Caco-2 (cell line): ENCODE measurements around the gene CCR5AS.

Experiments
- BruUV-seq: library from RNA; stranded (reverse); fragments of 400-500 nt; replicated peaks from 2 replicates; lab custom pipeline; 2021; lab: Mats Ljungman, UMichigan
- CTCF ChIA-PET: fragments of 300-600 bp; sonication (Branson Sonifier 250); formaldehyde crosslinking; loops from one replicate; lab custom pipeline; 2022; ENCODE audit warnings: antibody characterized with exemption; lab: Charles Lee
- POLR2A ChIA-PET: fragments of 300-600 bp; sonication (Branson Sonifier 250); formaldehyde crosslinking; loops from one replicate; lab custom pipeline; 2022; ENCODE audit warnings: antibody characterized with exemption; lab: Charles Lee
- DNase-seq, 2 experiments: peaks; one replicate each; pipeline versions ENCODE4 v3.0.0 to v3.0.0-alpha.2; 2020 to 2022
- H3K27me3 ChIP-seq: replicated peaks from 2 replicates; pipeline ENCODE4 v1.6.0; 2011; ENCODE audit warnings: low read length; ENCODE audit not compliant: control insufficient read depth, insufficient read depth
- H3K36me3 ChIP-seq: 2 replicates; pipeline ENCODE4 v1.5.1; 2011; ENCODE audit warnings: low read length; ENCODE audit not compliant: control insufficient read depth, insufficient read depth
- H3K4me1 ChIP-seq: fragments of 250-450 bp; sonication (Bioruptor Pico); 2 replicates; pipeline ENCODE4 v1.5.1; 2020; ENCODE audit warnings: mild to moderate bottlenecking
- H3K4me3 ChIP-seq: 2 replicates; pipeline ENCODE4 v1.5.1; 2011; ENCODE audit warnings: low read depth, mild to moderate bottlenecking, control low read depth, low read length
- H3K9me3 ChIP-seq: fragments of 250-450 bp; sonication (Bioruptor Pico); 2 replicates; pipeline ENCODE4 v1.5.1; 2020; ENCODE audit warnings: mild to moderate bottlenecking, moderate library complexity
- H3K27ac Mint-ChIP-seq: one replicate; pipeline ENCODE4 v1.8.0; 2022; ENCODE audit warnings: mixed read lengths; ENCODE audit not compliant: unreplicated experiment
- H3K27me3 Mint-ChIP-seq: one replicate; pipeline ENCODE4 v1.8.0; 2022; ENCODE audit warnings: mixed read lengths; ENCODE audit not compliant: insufficient read depth, unreplicated experiment
- H3K36me3 Mint-ChIP-seq: one replicate; pipeline ENCODE4 v1.8.0; 2022; ENCODE audit warnings: mild to moderate bottlenecking, mixed read lengths; ENCODE audit not compliant: insufficient read depth, unreplicated experiment
- H3K4me1 Mint-ChIP-seq: one replicate; pipeline ENCODE4 v1.8.0; 2022; ENCODE audit warnings: low read depth, mixed read lengths; ENCODE audit not compliant: unreplicated experiment
- H3K4me3 Mint-ChIP-seq: one replicate; pipeline ENCODE4 v1.8.0; 2022; ENCODE audit warnings: mild to moderate bottlenecking, moderate library complexity, mixed read lengths; ENCODE audit not compliant: unreplicated experiment
- H3K9me3 Mint-ChIP-seq: one replicate; pipeline ENCODE4 v1.8.0; 2022; ENCODE audit warnings: mixed read lengths; ENCODE audit not compliant: unreplicated experiment
- CTCF ChIP-seq, 2 experiments: fragments of 200-600 bp in 1 of 2; IDR thresholded peaks; 1 replicate in 1 of 2; 2 replicates in 1 of 2; pipeline versions ENCODE4 v1.5.1 to v1.8.0; 2011 to 2022; ENCODE audit warnings: antibody characterized with exemption in 1 of 2, control low read depth in 1 of 2, inconsistent platforms in 1 of 2, low read depth in 1 of 2, low read length in 1 of 2, mild to moderate bottlenecking in 1 of 2, moderate library complexity in 1 of 2; ENCODE audit not compliant: insufficient read depth in 1 of 2, severe bottlenecking in 1 of 2, unreplicated experiment in 1 of 2
- intact Hi-C: fragments of 100-400 bp; cut with micrococcal nuclease; formaldehyde crosslinking; loops from one replicate; pipeline ENCODE4 v1.10.0; 2022; ENCODE audit not compliant: unreplicated experiment

The CCR5AS gene

DNA sequence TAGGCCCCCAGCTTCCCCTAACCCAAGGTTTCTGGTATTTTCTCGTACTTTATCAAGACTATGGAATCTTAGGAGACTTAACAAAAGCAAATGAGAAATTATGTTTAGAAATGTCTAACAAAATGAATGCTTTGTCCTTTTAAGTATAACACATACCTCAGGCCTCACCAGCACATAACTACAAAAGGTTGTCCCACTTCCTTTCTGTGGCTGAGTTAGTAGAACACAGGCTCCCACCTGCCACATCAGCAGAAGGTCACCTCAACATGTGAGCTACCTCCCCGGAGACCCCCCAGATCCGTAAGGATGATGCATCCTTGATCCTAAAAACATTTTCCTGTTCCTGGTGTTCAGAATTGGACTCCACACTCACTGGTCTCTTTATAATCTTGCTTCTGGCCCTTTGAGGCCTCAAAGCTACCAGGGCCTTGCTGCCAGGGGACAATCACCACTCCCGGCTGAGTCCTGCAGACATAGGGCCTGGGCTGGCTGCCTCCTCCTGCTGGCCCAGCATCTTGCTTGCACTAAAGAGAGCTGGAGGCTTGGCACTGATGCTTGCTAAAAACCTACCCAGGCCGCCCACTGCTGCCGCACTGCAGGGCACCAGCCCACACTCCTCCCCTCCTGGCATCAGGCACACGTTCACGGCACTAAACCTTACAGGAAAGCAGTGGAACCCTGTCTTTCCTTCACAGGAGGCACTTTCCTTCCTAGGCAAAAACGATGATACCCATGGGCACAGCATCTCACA lies 3.0 kb upstream of the CCR5AS start:
- Mint-ChIP-seq H3K27ac (no peak overlapping the region), H3K4me3 (no peak overlapping the region), H3K9me3 (no peaks in the 10 kb centered on the region), H3K36me3 (no peaks in the 10 kb centered on the region), H3K27me3 (no peaks in the 10 kb centered on the region), H3K4me1 (peaks cover 21% of the 10 kb centered on the region)
- Histone ChIP-seq H3K4me3 (no peak overlapping the region), H3K4me1 (peaks cover 17% of the 10 kb centered on the region), H3K36me3 (no peaks in the 10 kb centered on the region), H3K27me3 (no peaks in the 10 kb centered on the region), H3K9me3 (no peaks in the 10 kb centered on the region)
- intact Hi-C loops, result no loop called here
- no peak for DNase-seq
- POLR2A ChIA-PET, result no interaction called here
- CTCF ChIA-PET, result no interaction called here
- BruUV-seq, result no TSS peak
- no peak for TF ChIP-seq CTCF (IDR thresholded peaks at IDR 0.05; ENCODE audit: insufficient read depth in 1 of 2, low read depth in 1 of 2, low read length in 1 of 2, severe bottlenecking in 1 of 2, unreplicated experiment in 1 of 2)

DNA sequence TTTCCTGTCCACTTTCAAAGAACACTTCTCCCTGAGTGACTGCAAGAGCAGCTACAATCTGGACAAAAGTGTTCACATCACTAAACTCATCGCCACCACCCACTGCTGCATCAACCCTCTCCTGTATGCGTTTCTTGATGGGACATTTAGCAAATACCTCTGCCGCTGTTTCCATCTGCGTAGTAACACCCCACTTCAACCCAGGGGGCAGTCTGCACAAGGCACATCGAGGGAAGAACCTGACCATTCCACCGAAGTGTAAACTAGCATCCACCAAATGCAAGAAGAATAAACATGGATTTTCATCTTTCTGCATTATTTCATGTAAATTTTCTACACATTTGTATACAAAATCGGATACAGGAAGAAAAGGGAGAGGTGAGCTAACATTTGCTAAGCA lies 2.0 kb upstream of the CCR5AS start:
- Histone ChIP-seq H3K9me3 (no peaks in the 10 kb centered on the region), H3K4me3 (no peak overlapping the region), H3K27me3 (no peaks in the 10 kb centered on the region), H3K4me1 (peaks cover 17% of the 10 kb centered on the region), H3K36me3 (no peaks in the 10 kb centered on the region)
- ChIA-PET CTCF (no interaction called here), POLR2A (no interaction called here)
- Mint-ChIP-seq H3K36me3 (no peaks in the 10 kb centered on the region), H3K27me3 (no peaks in the 10 kb centered on the region), H3K4me3 (no peak overlapping the region), H3K9me3 (no peaks in the 10 kb centered on the region), H3K27ac (no peak overlapping the region), H3K4me1 (peaks cover 21% of the 10 kb centered on the region)
- BruUV-seq, result no TSS peak
- no peak for TF ChIP-seq CTCF (IDR thresholded peaks at IDR 0.05; ENCODE audit: insufficient read depth in 1 of 2, low read depth in 1 of 2, low read length in 1 of 2, severe bottlenecking in 1 of 2, unreplicated experiment in 1 of 2)
- no peak for DNase-seq
- intact Hi-C loops, result no loop called here

- POLR2A ChIA-PET, result no interaction called here
Observed at GRCh38 chr3:46407970-46408369, 1.1 kb upstream of the CCR5AS start.

More at GRCh38 chr3:46407970-46408369, 1.1 kb upstream of the CCR5AS start:
- Mint-ChIP-seq H3K27me3 (no peaks in the 10 kb centered on the region), H3K4me1 (peaks cover 21% of the 10 kb centered on the region), H3K36me3 (no peaks in the 10 kb centered on the region), H3K27ac (no peak overlapping the region), H3K4me3 (no peak overlapping the region), H3K9me3 (no peaks in the 10 kb centered on the region)
- BruUV-seq, result no TSS peak
- no peaks in the 10 kb centered on the region for H3K27me3 ChIP-seq
- DNase-seq, result no peak
- no peaks in the 10 kb centered on the region for H3K36me3 ChIP-seq
- CTCF ChIA-PET, result no interaction called here
- no peaks in the 10 kb centered on the region for H3K9me3 ChIP-seq
- H3K4me3 ChIP-seq, result no peak overlapping the region
- no peak for TF ChIP-seq CTCF (IDR thresholded peaks at IDR 0.05; ENCODE audit: insufficient read depth in 1 of 2, low read depth in 1 of 2, low read length in 1 of 2, severe bottlenecking in 1 of 2, unreplicated experiment in 1 of 2)
- intact Hi-C loops, result no loop called here
- H3K4me1 ChIP-seq, result peaks cover 17% of the 10 kb centered on the region
